NCI-H526 treated with DMSO at 0.1 percent for 48 hours (cell line): ENCODE measurements around the gene RCOR3.
"Not testable (repeated sequence)": the region's sequence is repeated elsewhere in the genome, so short reads cannot be mapped to it uniquely, and the experiment has no call there.

Experiments
- DNase-seq: peaks from one replicate; lab custom pipeline; 2025; lab: John Stamatoyannopoulos, UW

Gene RCOR3

GRCh38 chr1:211258756-211259637 is at the start of gene RCOR3:
Gene RCOR3 (plus strand): TSS chr1:211259366. CDS start chr1:211259561, 195 bp downstream.
- DNase-seq, result peak; percentile 70

- no peak for DNase-seq
Measured at GRCh38 chr1:211210052-211210451, 49.1 kb upstream of the RCOR3 start.

GRCh38 chr1:211210965-211211364 is 48.2 kb upstream of the RCOR3 start:
- DNase-seq, result no peak

GRCh38 chr1:211213702-211214101 is 45.5 kb upstream of the RCOR3 start:
- no peak for DNase-seq

GRCh38 chr1:211215577-211215976 is 43.6 kb upstream of the RCOR3 start:
- no peak for DNase-seq

GRCh38 chr1:211217392-211217791 is 41.8 kb upstream of the RCOR3 start:
- DNase-seq, result no peak

- DNase-seq, result not testable (repeated sequence)
Measured at GRCh38 chr1:211222469-211223234, 36.5 kb upstream of the RCOR3 start.

- DNase-seq, result not testable (repeated sequence)
Measured at GRCh38 chr1:211228573-211229364, 30.4 kb upstream of the RCOR3 start.

GRCh38 chr1:211229365-211229759 is 29.8 kb upstream of the RCOR3 start:
- no peak for DNase-seq

GRCh38 chr1:211231873-211232272 is 27.3 kb upstream of the RCOR3 start:
- no peak for DNase-seq

- no peak for DNase-seq
Measured at GRCh38 chr1:211236633-211237320, 22.4 kb upstream of the RCOR3 start.

GRCh38 chr1:211237579-211237978 is 21.6 kb upstream of the RCOR3 start:
- DNase-seq, result no peak

- DNase-seq, result not testable (repeated sequence)
Measured at GRCh38 chr1:211240567-211240966, 18.6 kb upstream of the RCOR3 start.

- DNase-seq, result no peak
Measured at GRCh38 chr1:211241071-211241470, 18.1 kb upstream of the RCOR3 start.

GRCh38 chr1:211243639-211244038 is 15.5 kb upstream of the RCOR3 start:
- DNase-seq, result not testable (repeated sequence)

GRCh38 chr1:211246583-211246982 is 12.6 kb upstream of the RCOR3 start:
- DNase-seq, result not testable (repeated sequence)

- no peak for DNase-seq
Measured at GRCh38 chr1:211247921-211248320, 11.2 kb upstream of the RCOR3 start.

- not testable (repeated sequence) for DNase-seq
Measured at GRCh38 chr1:211249611-211250010, 9.6 kb upstream of the RCOR3 start.

- no peak for DNase-seq
Measured at GRCh38 chr1:211257826-211258225, 1.3 kb upstream of the RCOR3 start.

GRCh38 chr1:211258310-211258755 is 833 bp upstream of the RCOR3 start:
- peak; percentile 55 for DNase-seq

GRCh38 chr1:211259638-211260126 is 516 bp downstream of the RCOR3 start:
- DNase-seq, result no peak
